ENCODE data around the gene PCNT. TPM values are rescaled to one million over a fixed set of nuclear protein-coding genes. Genes with fewer than 3 reads are reported as not detected.

The PCNT gene
- total and polyA plus RNA-seq, 2 of the 8 experiments (the other 6 are each of a cell fraction or from before 2014, with no cell fraction given): 9.9 to 45.1 TPM

GRCh38 chr21:46404306-46404705, 80.3 kb downstream of the PCNT start (continued):
- TF ChIP-seq CHD7 (IDR thresholded peaks at IDR 0.05; ENCODE audit: insufficient replicate concordance, low read length): no peak
- no peak for TF ChIP-seq ATF3 (IDR thresholded peaks at IDR 0.05; ENCODE audit: insufficient read depth, low read depth, low read length)
